ENCODE results near the gene SPAG8.

SPAG8 gene

DNA sequence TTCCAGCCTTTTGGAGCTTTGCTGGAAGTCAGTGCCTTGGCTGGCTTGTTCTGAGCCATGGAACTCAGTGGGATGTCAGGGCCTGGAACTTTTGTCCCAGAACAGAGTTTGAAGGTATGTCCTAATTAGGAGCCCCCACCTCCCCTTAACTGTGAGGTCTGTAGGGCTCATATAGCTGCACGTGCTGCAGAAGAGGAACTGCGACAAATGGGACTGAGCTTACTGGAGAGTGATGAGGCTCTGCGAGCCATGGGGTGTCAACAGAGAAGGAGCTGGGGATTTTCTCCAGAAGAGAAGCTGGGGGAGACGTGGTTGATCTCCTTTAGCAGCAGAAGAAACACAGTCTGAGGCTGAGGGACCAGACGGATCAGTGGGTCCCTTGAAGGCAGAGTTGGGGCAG, 27.9 kb upstream of the SPAG8 start:
- DNase-seq (ENCODE audit: low read depth in 2 of 2), result no peak

DNA sequence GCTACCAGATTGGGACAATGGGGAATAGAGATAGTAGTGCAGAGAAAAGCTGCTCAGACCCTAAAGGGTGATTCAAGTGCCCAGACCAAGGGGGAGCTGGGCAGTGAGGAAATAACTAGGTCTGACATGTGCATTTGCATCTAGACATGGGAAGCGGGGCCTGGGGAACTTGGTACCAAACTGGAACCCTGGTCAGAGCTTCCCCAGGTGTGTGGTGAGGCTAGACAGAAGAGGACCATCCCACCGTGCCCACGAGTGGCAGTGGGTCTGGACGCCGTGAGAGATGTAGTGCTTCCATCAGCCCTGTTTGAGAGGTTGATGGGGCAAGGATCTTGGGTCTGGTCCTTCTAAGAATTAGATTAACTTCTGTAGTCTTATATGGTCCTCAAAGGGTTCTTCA, 24.5 kb upstream of the SPAG8 start:
- no peak for DNase-seq (ENCODE audit: low read depth in 2 of 2)

DNA sequence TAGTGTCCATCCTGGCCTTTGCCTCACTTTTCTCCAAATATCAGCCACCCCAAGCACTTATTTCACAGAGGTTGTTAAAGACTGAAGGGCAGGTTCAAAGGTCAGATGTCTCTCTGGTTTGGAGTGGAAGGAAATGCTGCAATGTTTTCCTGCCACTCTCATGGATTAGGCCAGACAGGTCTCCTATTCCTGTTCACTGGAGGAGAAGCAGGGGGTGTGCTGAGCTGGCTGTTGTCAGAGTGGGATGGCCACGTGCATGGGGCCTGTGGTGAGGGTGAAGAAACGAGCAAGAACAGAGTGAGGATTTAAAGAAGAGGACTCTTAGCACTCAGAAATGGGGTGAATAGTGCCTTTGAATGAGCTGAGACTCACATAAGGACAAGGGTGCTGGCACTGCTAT, 23.7 kb upstream of the SPAG8 start:
- DNase-seq (ENCODE audit: low read depth in 2 of 2), result no peak

DNA sequence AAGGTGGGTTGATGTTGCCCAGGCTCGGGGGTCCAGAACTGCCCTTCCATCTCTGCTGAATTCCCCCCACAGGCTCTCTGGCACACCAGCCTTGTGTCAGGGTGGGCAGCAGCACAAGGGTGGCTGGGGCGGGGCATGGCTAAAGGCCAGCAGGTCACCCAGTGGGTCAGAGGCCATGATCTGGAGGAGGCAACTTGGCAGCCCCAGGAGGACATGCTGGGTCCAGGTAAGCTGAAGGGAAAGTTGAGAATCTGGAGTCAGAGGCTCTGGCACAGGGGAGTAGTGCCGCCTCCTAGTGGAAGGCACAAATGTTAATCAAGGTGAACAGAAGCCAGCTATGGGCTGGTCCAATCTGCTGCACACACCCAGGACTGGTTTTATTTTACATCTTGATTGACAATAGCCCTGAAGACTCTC, 23.2 kb upstream of the SPAG8 start:
- DNase-seq (ENCODE audit: low read depth in 2 of 2), result no peak

DNA sequence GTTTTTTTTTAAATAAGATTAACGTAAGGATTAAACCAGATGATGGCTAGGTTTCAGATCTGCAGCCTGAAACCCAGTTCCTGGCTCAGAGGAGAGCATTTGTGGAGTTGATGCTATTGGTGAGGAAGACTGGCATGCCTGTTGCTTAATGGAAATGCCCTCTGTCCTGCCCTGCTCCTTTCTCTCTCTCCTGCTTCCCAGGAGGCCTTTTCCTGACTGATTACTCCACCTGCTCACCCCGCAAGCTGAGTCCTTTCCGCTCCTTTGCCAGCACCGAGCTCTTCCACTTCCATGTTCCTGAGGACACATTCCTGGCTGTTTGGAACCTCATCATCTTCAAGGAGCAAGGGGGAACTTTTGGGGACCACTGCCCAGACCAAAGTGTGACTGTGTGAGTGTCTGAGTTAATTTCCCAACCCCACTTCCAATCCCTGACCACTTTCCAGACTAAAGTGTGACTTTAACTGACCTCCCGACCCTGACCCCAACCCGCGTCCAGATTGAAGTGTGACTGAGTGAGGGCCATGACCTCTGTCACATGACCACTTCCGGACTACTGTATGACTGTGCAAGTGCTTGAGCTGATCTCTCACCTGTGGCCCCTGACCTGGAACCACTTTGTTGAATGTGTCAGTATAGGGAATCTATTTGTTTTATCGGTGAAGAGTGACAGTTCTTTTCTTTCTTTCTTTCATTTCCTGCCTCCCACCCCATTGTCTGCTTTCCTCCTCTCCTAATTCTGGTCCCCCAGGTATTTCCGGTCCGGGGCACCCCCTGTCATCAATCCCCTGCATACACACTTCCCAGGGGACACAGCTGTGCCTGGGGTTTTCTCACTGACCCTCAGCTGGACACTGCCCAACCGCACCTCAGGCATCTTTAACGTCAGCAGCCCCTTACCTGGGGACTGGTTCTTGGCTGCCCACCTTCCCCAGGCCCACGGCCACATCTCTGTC, 22.5 kb upstream of the SPAG8 start:
- DNase-seq (ENCODE audit: low read depth in 2 of 2), result no peak

DNA sequence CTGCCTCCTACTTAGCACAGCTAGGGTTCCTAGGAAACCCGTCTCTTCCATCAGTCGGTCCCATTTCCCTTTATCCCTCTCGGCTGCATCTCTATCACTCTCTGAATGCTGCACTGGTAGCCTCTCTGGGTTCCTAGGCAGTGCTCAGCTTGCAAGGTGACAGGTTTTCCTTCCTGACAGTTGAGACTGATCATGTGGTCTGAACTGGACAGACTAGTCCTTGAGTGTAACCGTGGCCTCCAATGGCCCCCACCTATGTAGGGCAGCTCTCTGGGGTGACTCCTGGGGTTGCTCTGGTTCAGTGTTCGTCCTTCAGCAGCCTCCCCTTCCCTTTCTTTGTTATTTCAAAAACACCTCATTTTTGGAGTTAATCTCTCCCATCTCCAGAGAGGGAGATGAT, 20.8 kb upstream of the SPAG8 start:
- no peak for DNase-seq (ENCODE audit: low read depth in 2 of 2)

DNA sequence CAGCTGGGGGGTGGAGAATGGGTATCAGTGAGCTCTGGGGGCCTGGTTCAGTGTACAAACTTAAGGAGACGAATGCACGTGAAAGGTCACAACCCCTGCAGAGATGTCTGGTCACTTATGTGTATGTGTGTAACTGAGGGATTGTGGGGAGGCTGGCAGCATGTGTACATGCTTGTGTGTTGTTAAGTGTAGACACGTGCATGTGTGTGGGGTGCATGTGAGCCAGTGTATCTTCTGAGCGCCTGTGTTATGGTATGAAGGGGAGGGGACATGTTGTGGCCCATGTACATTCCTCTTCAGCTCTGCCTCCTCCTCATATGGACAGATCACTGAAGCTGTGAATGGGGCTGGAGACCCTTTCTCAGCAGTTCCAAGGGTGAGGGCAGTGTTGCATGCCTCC, 19.0 kb upstream of the SPAG8 start:
- no peak for DNase-seq (ENCODE audit: low read depth in 2 of 2)

DNA sequence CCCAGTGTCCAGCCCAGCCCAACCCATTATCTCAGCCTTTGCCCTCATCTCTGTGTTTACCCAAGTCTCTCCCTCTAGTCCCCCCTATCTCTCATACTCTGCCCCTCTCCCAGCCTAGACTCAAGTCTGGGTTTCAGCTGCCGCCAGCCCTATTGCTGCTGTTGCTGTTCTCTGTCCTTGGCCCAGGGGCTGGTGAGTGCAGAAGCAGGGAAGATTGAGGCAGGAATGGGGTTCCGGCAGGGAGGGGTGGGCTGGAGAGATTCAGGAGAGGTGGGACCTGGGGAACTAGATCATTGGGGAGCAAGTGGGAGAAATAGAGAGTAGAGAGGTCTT, 17.7 kb upstream of the SPAG8 start:
- DNase-seq (ENCODE audit: low read depth in 2 of 2), result no peak

DNA sequence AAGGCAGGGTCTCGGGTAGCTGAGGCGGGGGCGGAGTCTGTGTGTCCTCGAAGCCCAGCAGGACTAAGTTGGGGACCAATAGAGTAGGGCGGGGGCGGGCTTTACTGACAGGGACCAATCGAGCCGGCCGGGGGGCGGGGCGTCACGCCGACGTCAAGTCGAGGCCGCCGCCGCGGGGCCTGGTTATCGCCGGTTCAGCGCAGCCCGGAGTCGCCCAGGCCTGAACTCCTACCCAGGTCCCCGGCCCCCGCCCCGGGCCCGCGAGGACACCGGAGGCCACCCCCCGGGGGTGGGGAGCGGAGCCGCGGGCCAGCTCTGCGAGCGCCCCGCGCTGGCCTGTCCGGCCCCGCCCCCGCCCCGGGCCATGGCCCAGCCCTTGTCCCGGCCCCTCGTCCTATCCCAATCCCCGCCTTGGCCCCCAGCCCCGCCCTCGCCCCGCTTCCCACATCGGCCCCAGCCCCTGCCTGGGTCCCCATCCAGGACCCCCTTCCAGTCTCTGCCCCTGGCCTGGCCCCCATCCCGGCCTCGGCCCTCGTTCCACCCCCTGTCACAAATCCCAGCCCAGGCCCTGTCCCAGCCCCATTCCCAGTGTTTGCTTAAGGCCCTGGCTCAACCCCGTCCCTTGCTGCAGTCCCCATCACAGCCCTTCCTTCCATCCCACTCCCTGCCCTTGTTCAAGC, 17.2 kb upstream of the SPAG8 start, which contains the start of gene TMEM8B:
Gene TMEM8B, plus strand, starts transcription at position 145 of the 680 bp plus-strand sequence. Its CDS starts 220 bp downstream, at position 365.
- DNase-seq (ENCODE audit: low read depth in 2 of 2), result peak; percentile 89 to 95

DNA sequence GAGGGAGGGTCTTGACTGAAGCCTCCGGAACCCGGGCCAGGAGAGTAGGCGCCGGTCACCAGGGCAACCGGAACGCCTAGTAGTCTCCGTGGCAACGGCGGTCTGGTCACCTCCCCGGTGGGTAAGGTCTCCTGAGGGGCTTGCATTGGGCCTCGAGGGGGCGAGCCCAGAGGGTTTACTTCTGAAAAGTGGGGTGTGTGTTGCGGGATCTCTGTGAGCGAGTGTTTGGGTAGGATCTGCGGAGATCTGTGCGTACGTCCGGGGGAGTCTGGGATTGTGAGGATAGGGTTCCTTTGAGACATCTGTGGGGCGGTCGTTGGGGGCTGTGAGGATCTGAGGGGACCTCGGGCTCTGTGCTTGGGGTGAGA, 16.6 kb upstream of the SPAG8 start, which contains the start of gene FAM221B:
Gene FAM221B, minus strand, starts transcription at position 17 of the 368 bp plus-strand sequence. CDS start 2,571 bp downstream, outside the sequence.
- DNase-seq (ENCODE audit: low read depth in 2 of 2), result no peak

DNA sequence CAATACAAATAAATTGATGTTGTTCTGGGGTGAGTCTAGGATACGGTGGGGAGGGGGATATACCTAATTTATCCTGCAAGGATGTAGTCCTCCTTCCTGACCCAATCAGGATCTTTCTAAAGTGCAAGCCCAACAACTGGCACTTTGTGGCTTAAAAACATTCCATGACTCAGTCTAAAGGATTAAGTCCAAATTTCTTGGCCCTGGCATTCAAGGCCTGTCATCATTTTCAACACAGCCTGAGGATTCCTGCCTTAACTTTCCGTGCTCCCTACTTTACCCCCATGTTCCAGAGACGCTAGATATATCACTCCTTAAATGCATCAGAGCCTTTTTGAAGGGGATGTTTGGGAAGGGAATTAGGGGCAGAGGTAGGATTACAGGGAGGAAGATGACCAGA, 15.4 kb upstream of the SPAG8 start:
- DNase-seq (ENCODE audit: low read depth in 2 of 2), result no peak

DNA sequence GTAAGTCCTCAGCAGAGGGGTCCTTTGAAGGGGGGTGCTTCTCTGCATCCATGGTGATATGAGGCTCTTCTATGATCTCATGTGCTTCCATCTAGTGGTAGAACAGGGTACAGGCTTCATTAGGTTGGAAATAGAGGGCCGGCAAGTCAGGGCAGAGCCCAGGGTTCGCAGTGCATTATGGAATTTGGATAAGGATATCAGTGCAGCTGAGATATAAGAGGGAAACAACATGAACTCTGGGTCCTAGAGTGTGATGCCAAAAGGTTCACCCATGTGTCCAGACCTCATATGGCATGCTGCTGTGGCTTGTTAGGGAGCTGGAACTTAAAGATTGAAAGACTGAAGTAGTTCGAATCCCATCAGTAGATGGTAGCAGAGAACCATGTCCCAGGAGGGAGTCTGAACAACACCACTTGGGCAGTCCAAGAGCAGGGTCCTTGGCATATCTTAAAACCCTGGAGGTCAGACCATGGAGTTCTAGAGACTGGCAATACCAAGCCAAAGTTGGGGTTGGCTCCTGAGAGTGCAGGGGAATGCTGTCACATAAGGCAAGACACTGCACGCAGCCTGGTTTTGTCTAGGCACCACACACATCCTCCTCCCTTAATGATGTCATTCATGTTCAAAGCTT, 14.1 kb upstream of the SPAG8 start:
- DNase-seq (ENCODE audit: low read depth in 2 of 2), result no peak

DNA sequence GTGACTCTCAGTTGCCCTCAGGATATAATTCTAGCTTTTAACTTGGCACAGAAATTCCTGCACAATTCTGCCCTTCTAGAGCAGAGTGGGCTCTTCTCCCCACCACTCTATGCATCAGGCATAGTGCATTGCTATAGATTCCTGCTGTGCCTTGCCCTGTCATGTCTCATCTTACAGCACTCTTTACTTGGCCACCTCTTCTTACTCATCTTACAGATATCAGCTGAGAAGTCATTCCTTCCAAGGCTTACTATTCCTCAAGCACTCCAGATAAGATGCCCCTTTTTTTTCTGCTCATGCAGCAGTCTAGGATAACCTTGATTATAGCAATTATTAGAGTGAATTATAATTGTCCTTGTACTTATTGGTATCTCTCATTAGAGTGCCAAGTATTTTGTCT, 10.9 kb upstream of the SPAG8 start:
- DNase-seq (ENCODE audit: low read depth in 2 of 2), result no peak

DNA sequence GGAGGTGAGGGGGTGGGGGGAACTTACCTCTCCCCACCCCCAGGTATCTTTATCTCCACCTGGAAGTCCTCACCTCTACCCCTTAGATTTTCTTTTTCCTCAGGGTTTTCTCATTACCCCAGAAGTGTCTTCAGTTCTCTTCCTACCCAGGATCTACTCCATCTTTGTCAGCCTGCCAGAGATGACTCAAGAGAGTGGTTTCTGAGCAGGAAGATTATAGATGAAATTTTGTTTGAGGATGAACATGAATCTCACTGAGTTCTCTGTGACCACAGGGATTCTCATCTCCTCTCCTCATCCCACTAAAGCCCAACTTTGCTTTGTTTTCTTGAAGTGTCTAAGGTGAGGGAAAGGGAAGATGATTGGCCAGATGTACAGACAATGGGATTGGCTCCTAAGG, 8.0 kb upstream of the SPAG8 start:
- DNase-seq (ENCODE audit: low read depth in 2 of 2), result no peak

DNA sequence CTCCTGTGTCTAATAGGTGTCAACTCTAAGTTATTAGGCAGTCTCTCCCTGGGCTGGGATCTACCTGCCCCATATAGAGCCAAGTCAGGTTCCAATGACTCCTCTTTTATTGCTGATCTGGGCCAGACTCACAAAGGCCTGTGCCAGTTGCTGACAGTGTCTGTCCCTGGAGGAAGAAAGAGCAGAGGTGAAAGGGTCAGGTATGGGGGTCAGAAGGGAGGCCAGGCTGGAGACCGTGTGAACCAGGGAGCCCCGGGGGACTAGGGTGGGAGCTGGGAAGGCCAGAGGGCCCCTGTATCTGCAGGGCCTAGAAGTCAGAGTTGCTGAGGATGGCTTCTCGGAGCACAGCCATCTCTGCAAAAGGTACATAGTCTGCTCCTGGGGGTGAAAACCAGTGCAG, 6.3 kb upstream of the SPAG8 start:
- DNase-seq (ENCODE audit: low read depth in 2 of 2), result no peak

DNA sequence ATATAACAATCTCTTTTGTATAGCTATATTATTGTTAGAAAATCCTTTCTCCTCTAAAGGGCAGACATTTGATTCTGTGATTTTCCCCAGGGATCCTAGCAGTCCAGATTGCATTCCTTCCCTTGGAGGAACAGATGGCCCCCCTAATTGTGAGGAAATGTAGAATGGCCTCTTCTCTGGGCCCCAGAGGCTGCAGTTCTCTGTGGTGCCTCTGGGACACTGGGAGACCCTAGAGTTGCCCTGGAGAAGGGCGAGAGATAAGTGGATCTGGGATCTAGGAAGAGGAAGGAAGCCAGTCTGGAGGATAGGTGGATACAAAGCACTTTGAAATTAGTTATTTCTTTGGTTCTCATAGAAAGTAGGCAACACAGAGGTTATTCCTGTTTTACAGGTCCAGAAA, 4.6 kb upstream of the SPAG8 start:
- no peak for DNase-seq (ENCODE audit: low read depth in 2 of 2)

DNA sequence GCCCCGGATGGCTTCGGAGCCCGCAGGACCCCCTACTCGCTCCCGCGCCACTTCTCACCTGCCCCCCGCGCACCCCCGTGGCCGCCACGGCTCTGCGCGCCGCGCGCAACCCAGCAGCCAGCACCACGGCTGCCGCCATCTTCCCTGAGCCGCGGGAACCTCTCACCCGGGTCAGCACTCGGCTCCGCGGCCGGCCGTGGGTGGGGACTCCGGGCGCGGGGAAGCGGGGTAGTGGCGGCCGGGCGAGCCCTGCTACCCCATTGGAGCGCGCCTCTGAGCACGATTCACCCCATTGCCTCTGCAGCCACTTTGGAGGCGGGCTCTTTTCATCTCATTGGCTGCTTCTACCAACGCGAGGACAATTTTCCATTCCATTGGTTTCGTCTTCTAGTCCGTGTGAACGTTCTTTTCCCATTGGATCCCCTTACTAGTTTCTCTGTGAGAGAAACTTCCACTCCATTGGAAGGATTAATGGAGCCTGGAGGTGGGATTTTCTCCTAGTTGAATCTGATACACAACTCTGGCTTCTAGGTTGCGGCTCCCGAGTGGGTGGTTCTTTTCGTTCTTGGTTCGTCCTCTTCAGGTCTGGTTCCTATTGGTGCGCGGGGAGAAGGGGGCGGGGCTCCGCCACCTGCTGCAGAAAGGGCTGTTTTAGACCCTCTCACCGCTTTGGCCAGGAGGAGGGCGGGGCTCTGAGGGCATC, 2.9 kb upstream of the SPAG8 start, which contains the start of gene HINT2:
Gene HINT2, minus strand, starts transcription at position 202 of the 703 bp plus-strand sequence. Its CDS starts 63 bp downstream, at position 139.
- DNase-seq (ENCODE audit: low read depth in 2 of 2), result peak; percentile 95 to 98

DNA sequence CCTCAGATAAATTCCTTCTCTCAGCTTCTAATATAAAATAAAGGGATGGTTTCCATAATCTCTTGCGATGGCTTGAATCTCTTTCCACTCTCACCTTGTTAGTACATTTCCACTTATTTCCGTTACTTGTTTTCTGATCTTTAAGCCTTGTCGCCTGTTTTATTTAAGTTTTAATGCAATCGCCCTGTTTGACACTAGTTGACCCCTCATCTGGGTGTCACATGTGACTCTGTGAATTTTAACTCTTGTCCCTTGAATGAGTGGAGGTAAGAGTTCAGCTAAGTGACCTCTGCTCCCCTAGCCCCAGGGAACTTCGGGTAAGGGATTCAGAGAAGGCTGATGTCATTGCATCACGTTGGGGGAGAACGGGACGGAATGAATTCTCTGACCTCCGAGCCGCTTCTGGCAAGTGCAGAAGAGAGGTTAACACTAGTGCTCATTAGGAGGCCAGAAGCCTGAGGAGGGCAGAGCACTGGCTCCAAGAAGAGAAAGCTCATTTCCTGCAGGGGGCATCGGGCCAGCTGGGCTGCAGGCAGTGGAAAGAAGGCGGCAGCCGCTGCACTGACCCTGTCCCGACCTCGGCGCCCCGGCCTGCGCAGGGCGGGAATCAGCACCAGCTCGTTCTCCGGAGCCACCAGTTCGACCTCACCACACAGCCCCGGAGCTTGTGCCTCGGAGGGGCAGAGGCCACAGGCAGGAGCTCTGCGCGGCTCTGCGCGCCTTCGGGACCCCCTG, 2.2 kb upstream of the SPAG8 start:
- peak in 1 of 2 donors; percentile 16 for DNase-seq (ENCODE audit: low read depth in 2 of 2)

DNA sequence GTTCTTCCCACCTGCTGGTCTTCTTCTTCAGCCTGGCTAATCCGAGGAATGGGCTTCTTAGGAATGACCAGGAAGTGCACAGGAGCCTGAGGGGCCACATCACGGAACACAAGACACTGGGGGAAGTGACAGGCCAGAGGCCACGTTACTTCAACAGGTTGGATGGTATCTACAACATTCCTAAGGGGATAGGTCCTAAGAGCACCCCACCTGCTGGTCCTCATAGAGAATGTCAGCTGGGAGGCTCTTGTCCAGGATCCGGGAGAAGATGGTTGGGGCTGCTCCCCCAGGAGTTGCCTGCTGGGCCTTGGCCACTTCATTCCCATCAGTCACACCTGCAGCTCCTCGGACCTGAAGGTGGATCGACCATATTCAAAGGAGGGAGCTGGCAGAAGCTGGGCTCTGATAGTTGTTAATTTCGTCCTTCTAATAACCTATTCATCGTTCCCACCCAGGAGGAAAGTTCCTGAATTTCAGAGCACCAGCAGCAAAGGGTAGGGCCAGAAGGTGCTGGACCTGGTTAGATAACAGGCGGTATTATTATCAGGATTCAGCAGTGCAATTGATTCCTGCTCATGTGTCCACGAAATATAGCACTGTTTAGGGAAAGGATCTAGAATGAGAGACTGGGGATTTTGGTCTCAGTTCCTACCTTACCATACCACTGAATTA, 1.5 kb upstream of the SPAG8 start:
- DNase-seq (ENCODE audit: low read depth in 2 of 2), result no peak

DNA sequence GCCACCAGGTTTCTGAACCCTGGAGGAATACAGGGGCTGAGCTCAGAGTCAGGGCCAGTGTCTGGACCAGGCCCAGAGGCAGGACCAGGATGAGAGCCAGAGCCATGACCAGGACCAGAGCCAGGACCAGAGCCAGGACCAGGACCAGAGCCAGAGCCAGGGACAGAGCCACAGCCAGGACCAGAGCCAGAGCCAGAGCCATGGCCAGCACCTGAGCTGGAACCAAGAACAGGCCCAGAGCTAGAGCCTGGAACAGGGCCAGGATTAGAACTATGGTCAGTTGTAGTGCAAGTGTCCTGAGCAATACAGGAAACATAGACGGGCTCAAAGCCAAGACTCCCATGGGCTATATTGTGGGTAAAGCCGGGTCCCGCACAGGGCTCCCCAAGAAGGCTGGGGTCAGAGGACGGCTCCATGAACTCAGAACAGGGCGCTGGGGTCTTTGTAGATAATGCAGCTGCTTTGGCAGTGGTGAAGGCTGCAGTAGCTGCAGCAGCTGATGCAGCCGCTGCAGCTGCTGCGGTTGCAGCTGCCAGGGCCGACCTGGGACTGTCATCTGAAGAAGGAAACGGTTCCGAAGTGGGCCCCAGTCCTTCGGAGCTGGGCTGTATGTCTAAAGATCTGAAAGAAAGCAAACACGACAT, 559 bp downstream of the SPAG8 start:
- DNase-seq (ENCODE audit: low read depth in 2 of 2), result no peak

All from stimulated activated CD4-positive, alpha-beta T cell treated with anti-CD3 and anti-CD28 coated beads, Interleukin-15, amount 100 ng/mL, for 48 hours (primary cell).